HCT116 (cell line): ENCODE measurements around the gene USP7. TPM values are rescaled to one million over a fixed set of nuclear protein-coding genes. Genes with fewer than 3 reads are reported as not detected.

Experiments used
- ATAC-seq: fragments of 200-7000 bp; cut with Tn5 transposase; 2 replicates; pipeline ENCODE4 v1.9.1; 2020; ENCODE audit warnings: mild to moderate bottlenecking, moderate library complexity
- BruUV-seq: library from RNA; stranded (reverse); fragments of 400-500 nt; replicated peaks from 2 replicates; lab custom pipeline; 2021; lab: Mats Ljungman, UMichigan
- CTCF ChIA-PET: fragments of 300-600 bp; sonication (Branson Sonifier 250); formaldehyde crosslinking; loops from one replicate; lab custom pipeline; 2021; ENCODE audit warnings: antibody characterized with exemption; lab: Charles Lee
- POLR2A ChIA-PET: fragments of 300-600, 350-600 bp; sonication (Branson Sonifier 250); formaldehyde crosslinking; loops from one replicate; lab custom pipeline; 2021; ENCODE audit warnings: antibody characterized with exemption; lab: Charles Lee
- RAD21 ChIA-PET, 2 experiments: fragments of 300-600 bp; sonication (Branson Sonifier 250); formaldehyde crosslinking; loops; one replicate each; lab custom pipeline; 2023; ENCODE audit warnings: low total read pairs in 2 of 2; ENCODE audit not compliant: uncharacterized antibody in 2 of 2, unreplicated experiment in 2 of 2, low non-redundant PET in 1 of 2; lab: Charles Lee
- DNase-seq: peaks from one replicate; pipeline ENCODE4 v3.0.0-alpha.2; 2010; ENCODE audit warnings: low read depth, low spot score
- H2AFZ ChIP-seq: fragments of 200-600 bp; shearing (Covaris generic), sonication (generic); 2 replicates; pipeline ENCODE4 v1.6.1; 2017; ENCODE audit warnings: low read depth, mixed run types, mixed read lengths, antibody characterized with exemption, low read length; ENCODE audit not compliant: poor library complexity, severe bottlenecking
- H3K27ac ChIP-seq: 2 replicates; pipeline ENCODE4 v1.5.1; 2012; ENCODE audit warnings: low read depth, low read length
- H3K27me3 ChIP-seq: fragments of 200-600 bp; sonication (generic); 2 replicates; pipeline ENCODE4 v1.6.1; 2016; ENCODE audit warnings: mixed run types, low read length, mixed read lengths; ENCODE audit not compliant: insufficient read depth
- H3K36me3 ChIP-seq, 2 experiments: fragments of 200-500 bp in 1 of 2; fragments of 200-600 bp in 1 of 2; sonication (Bioruptor generic) in 1 of 2; sonication (generic) in 1 of 2; 2 replicates each; pipeline versions ENCODE4 v1.5.1 to v1.6.1; 2014 to 2016; ENCODE audit warnings: low read length in 2 of 2, inconsistent platforms in 1 of 2, mixed read lengths in 1 of 2, mixed run types in 1 of 2; ENCODE audit not compliant: insufficient read depth in 2 of 2, control insufficient read depth in 1 of 2
- H3K4me1 ChIP-seq, 2 experiments: fragments of 200-600 bp in 1 of 2; sonication (generic) in 1 of 2; 2 replicates each; pipeline versions ENCODE4 v1.5.1 to v1.6.1; 2012 to 2017; ENCODE audit warnings: low read length in 2 of 2, inconsistent platforms in 1 of 2, mild to moderate bottlenecking in 1 of 2, mixed read lengths in 1 of 2, mixed run types in 1 of 2, moderate library complexity in 1 of 2; ENCODE audit not compliant: insufficient read depth in 2 of 2, control insufficient read depth in 1 of 2
- H3K4me2 ChIP-seq: fragments of 200-600 bp; sonication (generic); 2 replicates; pipeline ENCODE4 v1.6.1; 2017; ENCODE audit warnings: mixed run types, low read length, mixed read lengths
- H3K4me3 ChIP-seq, 2 experiments: fragments of 200-600 bp in 1 of 2; sonication (generic) in 1 of 2; replicated peaks in 1 of 2; 2 replicates each; pipeline ENCODE4 v1.5.1; 2011 to 2016; ENCODE audit warnings: low read length in 2 of 2, control low read depth in 1 of 2, low read depth in 1 of 2, mild to moderate bottlenecking in 1 of 2, mixed read lengths in 1 of 2, mixed run types in 1 of 2
- H3K79me2 ChIP-seq: fragments of 200-600 bp; sonication (generic); 2 replicates; pipeline ENCODE4 v1.6.1; 2017; ENCODE audit warnings: mild to moderate bottlenecking, mixed run types, low read length, moderate library complexity, mixed read lengths; ENCODE audit not compliant: insufficient read depth
- H3K9ac ChIP-seq: fragments of 200-600 bp; sonication (generic); 2 replicates; pipeline ENCODE4 v1.6.1; 2016; ENCODE audit warnings: low read length, mixed read lengths
- H3K9me2 ChIP-seq: fragments of 200-600 bp; sonication (generic), shearing (Covaris generic); 2 replicates; pipeline ENCODE4 v1.6.1; 2017; ENCODE audit warnings: mixed run types, mild to moderate bottlenecking, moderate library complexity; ENCODE audit not compliant: insufficient read depth
- H3K9me3 ChIP-seq, 2 experiments: fragments of 200-500 bp in 1 of 2; fragments of 200-600 bp in 1 of 2; sonication (Bioruptor generic) in 1 of 2; sonication (generic) in 1 of 2; 2 replicates each; pipeline ENCODE4 v1.6.1; 2014 to 2017; ENCODE audit warnings: low read length in 2 of 2, mixed read lengths in 2 of 2, inconsistent platforms in 1 of 2, low read depth in 1 of 2, mild to moderate bottlenecking in 1 of 2, mixed run types in 1 of 2, moderate library complexity in 1 of 2; ENCODE audit not compliant: control insufficient read depth in 1 of 2, insufficient read depth in 1 of 2
- H4K20me1 ChIP-seq: fragments of 200-600 bp; sonication (generic), shearing (Covaris generic); 2 replicates; pipeline ENCODE4 v1.6.1; 2017; ENCODE audit warnings: mixed run types, mild to moderate bottlenecking, moderate library complexity; ENCODE audit not compliant: insufficient read depth
- ELF1 ChIP-seq: IDR thresholded peaks from 2 replicates; pipeline ENCODE4 v1.6.1; 2012; ENCODE audit warnings: low read depth, borderline replicate concordance
- EZH2 ChIP-seq: fragments of 200-600 bp; sonication (generic); IDR thresholded peaks from 2 replicates; pipeline ENCODE4 v1.6.1; 2017; ENCODE audit warnings: antibody characterized with exemption, mixed run types
- POLR2AphosphoS5 ChIP-seq: IDR thresholded peaks from 2 replicates; pipeline ENCODE4 v1.6.1; 2011; ENCODE audit warnings: mild to moderate bottlenecking, low read depth, low read length, moderate library complexity
- RAD21 ChIP-seq: IDR thresholded peaks from 2 replicates; pipeline ENCODE4 v1.6.1; 2012; ENCODE audit warnings: low read depth, mild to moderate bottlenecking
- SIN3A ChIP-seq: IDR thresholded peaks from 2 replicates; pipeline ENCODE4 v1.6.1; 2012; ENCODE audit warnings: low read depth
- SP1 ChIP-seq: IDR thresholded peaks from 2 replicates; pipeline ENCODE4 v1.6.1; 2012; ENCODE audit warnings: low read depth
- TCF7L2 ChIP-seq: IDR thresholded peaks from 2 replicates; pipeline ENCODE4 v1.7.0; 2011; ENCODE audit warnings: borderline replicate concordance, inconsistent platforms; ENCODE audit not compliant: insufficient read depth, insufficient read length; ENCODE audit errors: extremely low read depth
- ZNF274 ChIP-seq: fragments of 200-500 bp; sonication (Bioruptor generic); IDR thresholded peaks from 2 replicates; pipeline ENCODE4 v1.6.1; 2014; ENCODE audit warnings: mild to moderate bottlenecking, low read depth, low read length, inconsistent platforms
- intact Hi-C: fragments of 100-400 bp; cut with micrococcal nuclease; formaldehyde crosslinking; loops from 2 replicates; pipeline ENCODE4 v1.10.0; 2022
- total RNA-seq: library from RNA; stranded (reverse); gene quantifications from one replicate; pipeline ENCODE4 v1.2.1, GENCODE V29; 2021; ENCODE audit not compliant: unreplicated experiment
- TF ChIP-seq, protein P1 (sequence below): IDR thresholded peaks from 2 replicates; pipeline ENCODE4 v1.6.1; 2012; ENCODE audit warnings: low read depth

Gene USP7
- total RNA-seq, 1 experiment from 2014 or later: 154 TPM

GRCh38 chr16:8960788-8961109, 3.0 kb downstream of the USP7 start (continued):
- TF ChIP-seq, protein P1, sequence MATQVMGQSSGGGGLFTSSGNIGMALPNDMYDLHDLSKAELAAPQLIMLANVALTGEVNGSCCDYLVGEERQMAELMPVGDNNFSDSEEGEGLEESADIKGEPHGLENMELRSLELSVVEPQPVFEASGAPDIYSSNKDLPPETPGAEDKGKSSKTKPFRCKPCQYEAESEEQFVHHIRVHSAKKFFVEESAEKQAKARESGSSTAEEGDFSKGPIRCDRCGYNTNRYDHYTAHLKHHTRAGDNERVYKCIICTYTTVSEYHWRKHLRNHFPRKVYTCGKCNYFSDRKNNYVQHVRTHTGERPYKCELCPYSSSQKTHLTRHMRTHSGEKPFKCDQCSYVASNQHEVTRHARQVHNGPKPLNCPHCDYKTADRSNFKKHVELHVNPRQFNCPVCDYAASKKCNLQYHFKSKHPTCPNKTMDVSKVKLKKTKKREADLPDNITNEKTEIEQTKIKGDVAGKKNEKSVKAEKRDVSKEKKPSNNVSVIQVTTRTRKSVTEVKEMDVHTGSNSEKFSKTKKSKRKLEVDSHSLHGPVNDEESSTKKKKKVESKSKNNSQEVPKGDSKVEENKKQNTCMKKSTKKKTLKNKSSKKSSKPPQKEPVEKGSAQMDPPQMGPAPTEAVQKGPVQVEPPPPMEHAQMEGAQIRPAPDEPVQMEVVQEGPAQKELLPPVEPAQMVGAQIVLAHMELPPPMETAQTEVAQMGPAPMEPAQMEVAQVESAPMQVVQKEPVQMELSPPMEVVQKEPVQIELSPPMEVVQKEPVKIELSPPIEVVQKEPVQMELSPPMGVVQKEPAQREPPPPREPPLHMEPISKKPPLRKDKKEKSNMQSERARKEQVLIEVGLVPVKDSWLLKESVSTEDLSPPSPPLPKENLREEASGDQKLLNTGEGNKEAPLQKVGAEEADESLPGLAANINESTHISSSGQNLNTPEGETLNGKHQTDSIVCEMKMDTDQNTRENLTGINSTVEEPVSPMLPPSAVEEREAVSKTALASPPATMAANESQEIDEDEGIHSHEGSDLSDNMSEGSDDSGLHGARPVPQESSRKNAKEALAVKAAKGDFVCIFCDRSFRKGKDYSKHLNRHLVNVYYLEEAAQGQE: no peak
- TF ChIP-seq RAD21: no peak
- no peak for TF ChIP-seq ZNF274
- no peak for TF ChIP-seq EZH2
- no peak for TF ChIP-seq POLR2AphosphoS5

- no peak overlapping the region for H2AFZ ChIP-seq
- no peak overlapping the region for H3K4me3 ChIP-seq
- ChIA-PET RAD21 (no interaction called here), POLR2A (no interaction called here), CTCF (no interaction called here)
- no peaks in the 10 kb centered on the region for H3K27me3 ChIP-seq
- H3K9ac ChIP-seq: no peak overlapping the region
- no peak for ATAC-seq
- H3K36me3 ChIP-seq: no peaks in the 10 kb centered on the region
- H3K4me1 ChIP-seq: peaks cover 27 to 65% of the 10 kb centered on the region in 2 experiments; a peak in 3 of 4 replicates
- DNase-seq: no peak
- no peak overlapping the region for H3K27ac ChIP-seq
- no peaks in the 10 kb centered on the region for H3K9me2 ChIP-seq
- peaks cover 79% of the 10 kb centered on the region for H3K79me2 ChIP-seq
- H4K20me1 ChIP-seq: peaks cover 61% of the 10 kb centered on the region; the same call in 1 of the 2 replicates
- no peaks in the 10 kb centered on the region for H3K9me3 ChIP-seq
- H3K4me2 ChIP-seq: peak overlapping the region; percentile 99; the same call in 1 of the 2 replicates
- intact Hi-C loops: no loop called here
- TF ChIP-seq SIN3A (no peak), ELF1 (no peak), POLR2AphosphoS5 (no peak), EZH2 (no peak), SP1 (no peak), TCF7L2 (no peak)
- no TSS peak for BruUV-seq
Observed at GRCh38 chr16:8959921-8960787, 3.6 kb downstream of the USP7 start.
